RCC 7860 (cell line): ENCODE data around the gene PCARE.
A peak's percentile ranks its signal among the peaks of the same experiment; 100 is the strongest.
"Not testable (repeated sequence)": the region's sequence is repeated elsewhere in the genome, so short reads cannot be mapped to it uniquely, and the experiment has no call there.

Experiments
- DNase-seq: peaks from one replicate; pipeline ENCODE4 v3.0.0-alpha.2; 2015; ENCODE audit warnings: low spot score
- FAIRE-seq: peaks from 2 replicates; lab custom pipeline; 2012; peaks lifted over from hg19 to GRCh38; lab: Jason Lieb, UNC

Gene PCARE

DNA sequence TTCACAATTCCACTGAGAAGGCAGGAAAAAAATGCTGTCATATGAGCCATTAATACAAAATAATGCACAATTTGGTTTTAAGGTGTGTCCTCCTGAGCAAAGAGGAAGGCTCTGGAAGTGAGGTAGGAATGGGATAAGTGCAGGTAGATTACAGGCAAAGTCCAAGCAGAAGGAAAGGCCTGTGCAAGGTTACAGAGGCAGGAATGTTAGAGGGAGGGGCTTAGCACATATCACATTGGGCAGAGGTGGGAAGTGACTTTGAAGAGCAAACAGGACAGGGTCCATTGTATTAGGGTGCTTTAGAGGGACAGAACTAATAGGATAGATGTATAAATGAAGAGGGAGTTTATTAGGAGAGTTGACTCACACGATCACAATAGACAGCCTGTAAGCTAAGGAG, 26.2 kb upstream of the PCARE start:
- FAIRE-seq: no peak
- no peak for DNase-seq

DNA sequence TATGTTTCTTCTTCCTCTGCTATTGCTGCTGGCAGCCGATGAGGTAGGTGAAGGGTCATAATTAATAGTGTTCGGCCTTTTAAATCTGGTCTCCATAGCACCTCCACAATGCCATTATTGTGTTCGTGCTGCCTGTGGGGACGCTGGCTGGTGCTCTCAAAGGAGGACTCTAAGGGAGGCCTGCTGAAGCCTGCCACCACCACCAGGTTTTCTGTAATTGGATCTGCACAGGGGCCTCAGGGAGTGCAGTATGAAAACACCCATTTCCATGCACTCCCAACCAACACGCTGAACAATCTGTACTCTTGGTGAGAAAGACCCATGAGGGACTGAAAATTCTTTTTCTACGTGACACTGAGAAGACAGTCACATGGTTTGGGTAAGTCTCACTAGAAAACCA, 23.2 kb upstream of the PCARE start:
- DNase-seq (no peak), FAIRE-seq (no peak)

DNA sequence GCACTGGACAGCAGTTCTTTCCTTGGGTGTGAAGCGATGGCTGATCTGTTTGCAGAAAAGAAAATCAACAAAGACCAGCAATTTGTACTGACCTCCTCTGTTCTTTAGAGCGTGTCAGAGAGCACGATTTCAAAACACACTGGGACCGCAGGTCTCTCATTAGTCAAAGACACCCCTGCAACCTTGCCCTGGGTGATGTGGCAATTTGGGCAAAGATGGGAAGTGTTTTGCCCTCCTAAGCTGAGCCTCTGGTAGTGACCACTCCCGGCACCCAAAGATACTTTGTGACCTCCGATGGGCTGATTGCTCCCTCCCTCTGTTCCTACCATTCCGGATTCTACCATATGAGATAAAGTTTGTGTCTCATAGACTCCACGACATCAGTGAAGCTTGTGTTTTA, 22.6 kb upstream of the PCARE start:
- no peak for DNase-seq
- no peak for FAIRE-seq

DNA sequence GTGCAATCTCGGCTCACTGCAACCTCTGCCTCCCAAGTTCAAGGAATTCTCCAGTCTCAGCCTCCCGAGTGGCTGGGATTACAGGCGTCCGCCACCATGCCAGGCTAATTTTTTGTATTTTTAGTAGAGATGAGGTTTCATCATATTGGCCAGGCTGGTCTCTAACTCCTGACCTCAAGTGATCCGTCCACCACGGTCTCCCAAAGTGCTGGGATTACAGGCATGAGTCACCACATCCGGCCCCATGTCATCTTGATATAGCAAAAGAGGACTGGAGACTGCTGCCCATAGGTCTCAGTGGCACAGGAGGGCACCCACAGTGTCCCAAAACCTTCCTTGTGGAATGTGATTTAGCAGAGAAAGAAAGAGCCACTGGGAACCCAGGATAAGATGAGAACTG, 16.0 kb upstream of the PCARE start:
- DNase-seq: peak; percentile 18
- not testable (repeated sequence) for FAIRE-seq

DNA sequence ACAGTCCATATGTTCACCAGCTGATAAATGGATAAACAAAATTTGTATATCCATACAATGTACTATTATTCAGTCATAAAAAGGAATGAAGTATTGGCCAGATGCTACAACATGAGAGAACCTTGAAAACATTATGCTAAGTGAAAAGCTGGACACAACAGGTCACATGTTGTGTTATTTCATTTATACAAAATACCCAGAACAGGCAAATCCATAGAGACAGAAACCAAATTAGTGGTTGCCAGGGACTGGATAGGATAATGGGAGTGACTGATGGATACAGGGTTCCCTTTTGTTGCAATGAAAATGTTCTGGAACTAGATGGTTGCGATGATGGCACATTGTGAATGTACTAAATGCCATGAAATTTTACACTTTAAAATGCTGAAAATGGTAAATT, 10.2 kb upstream of the PCARE start:
- FAIRE-seq (no peak), DNase-seq (no peak)

DNA sequence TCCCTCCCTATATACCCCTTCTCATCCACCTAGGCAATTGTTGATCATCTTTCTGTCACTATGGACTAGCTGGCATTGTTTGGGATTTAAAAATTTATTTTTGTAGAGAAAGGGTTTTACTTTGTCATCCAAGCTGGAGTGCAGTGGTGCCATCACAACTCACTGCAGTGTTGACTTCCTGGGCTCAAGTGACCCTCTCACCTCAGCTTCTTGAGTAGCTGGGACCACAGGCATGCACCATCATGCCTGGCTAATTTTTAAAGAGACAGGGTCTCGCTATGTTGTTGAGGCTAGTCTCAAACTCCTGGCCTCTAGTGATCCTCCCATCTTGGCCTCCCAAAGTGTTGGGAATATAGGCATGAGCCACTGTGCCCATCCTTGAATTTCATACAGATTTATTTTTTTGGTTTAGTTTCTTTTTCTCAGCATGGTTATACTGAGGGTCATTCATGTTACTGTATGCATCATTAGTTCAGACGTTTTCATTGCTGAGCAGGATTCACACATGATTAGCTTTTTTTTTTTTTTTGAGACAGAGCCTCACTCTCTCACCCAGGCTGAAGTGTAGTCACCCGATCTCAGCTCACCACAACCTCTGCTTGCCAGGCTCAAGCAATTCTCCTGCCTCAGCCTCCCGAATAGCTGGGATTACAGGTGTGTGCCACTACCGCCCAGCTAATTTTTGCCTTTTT, 8.6 kb upstream of the PCARE start:
- FAIRE-seq (no peak), DNase-seq (no peak)

DNA sequence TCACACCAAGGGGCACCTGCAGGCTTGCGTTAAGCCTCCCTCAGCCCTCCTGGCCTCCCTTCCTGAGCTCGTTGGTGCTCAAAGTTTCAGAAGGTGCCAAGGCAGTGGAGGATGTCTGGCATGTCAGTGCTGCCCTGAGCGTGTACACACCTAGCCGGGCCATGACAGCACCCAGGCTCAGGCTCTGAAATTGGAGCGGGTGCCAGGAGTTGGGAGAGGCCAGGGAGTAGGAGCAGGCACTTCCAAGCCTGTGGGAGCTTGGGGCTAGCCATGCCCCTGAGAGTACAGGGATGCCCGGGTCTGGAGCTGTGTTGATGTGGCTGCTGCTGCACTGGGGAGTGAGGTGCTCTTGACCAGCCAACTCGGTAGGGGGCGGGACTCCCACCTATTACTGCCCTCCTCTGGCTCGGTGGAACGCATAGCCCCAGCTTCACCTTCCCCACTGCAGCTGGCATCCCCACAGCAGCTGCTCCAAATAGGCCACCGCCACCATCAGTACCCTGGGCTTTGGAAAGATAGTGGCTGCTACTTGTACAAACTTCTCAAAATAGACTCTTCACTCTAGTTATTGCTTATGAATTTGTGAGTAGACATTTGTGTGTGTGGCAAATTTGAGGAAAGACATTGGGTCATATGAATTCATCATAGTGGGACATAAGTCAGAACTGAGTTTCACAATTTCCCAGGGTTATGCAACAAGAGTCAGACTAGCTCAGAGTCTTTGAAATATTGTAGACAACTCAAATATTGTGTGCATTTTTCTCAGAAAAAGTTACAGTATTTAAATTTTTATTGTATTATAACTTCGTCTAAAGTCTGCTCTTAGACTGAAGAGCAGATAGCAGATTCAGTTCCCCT, 6.8 kb upstream of the PCARE start:
- FAIRE-seq (no peak), DNase-seq (no peak)

DNA sequence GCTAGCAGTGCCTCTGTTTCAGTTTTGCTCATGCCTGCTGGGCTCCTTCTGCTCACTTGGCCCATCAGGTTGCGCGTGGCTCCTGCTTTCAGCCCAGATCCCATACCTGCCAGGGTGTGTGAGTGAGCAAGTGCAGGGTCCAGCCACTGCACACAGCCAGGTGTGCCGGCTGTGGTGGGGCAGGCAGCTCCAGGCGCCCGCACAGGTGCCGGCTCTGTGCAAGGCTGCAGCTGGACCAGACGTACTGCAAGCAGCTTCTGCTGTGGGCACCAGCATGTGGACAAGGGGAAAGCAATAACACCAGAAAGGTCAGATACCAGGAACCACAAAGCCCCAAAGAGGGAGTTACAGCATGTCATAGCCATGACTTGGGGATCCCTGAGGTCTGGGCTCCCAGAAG, 5.6 kb upstream of the PCARE start:
- FAIRE-seq (no peak), DNase-seq (no peak)

DNA sequence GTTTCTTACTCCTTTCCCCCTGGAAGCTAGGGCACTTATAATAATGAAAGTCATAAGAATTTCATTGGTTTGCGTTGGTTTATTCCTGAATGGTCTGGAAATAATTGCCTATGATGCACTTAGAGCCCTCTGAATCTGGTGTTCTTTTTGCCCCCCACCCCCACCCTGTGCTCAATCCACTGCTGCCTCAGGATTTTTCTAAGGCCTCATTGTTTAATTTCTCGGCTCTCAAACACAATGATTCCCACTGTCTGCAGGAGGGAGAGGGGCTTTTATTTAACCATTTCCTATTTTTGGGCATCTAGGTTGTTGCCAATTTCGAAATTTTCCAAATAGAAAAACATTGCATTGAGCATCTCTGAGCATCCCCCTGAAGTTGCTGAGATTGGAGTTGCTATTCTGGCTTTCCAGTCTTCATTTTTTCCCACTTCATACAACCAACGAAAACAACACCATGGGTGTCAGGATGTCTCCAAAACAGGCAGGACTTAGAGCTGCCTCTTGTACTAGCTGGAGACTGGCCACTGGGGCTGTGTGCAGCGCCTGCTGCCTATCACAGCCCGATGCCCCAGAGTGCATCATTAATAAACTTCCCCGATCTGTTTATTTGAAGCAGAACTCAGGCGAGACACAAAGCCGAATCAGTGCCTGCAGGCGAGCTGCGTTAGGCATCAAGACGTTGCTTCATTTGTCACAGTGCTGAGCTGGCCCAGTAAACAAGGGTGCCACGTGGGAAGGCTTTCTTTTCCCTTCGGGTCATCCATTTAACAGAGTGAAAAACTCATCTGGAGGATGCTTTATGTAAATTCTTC, 1.8 kb upstream of the PCARE start:
- DNase-seq (no peak), FAIRE-seq (no peak)

DNA sequence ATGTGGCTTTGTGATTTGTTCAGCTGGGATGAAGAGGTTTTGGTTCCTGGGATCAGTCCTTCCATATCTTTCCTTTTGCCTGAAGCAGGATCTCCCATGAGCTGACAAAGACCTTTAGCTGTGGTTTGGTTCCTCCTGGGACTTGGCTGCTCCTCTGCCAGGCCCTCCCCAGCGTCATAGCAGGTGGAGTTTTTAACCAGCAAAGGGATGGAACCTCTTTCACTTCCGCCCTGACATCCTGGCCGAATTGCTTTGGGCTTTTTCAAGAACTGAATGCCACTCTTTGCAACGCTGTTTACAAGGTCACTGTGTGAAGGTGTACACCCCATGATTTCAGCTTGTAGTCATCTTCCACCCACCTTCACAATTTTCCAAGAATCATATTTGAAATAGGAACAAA, 390 bp downstream of the PCARE start:
- no peak for FAIRE-seq
- DNase-seq: no peak

DNA sequence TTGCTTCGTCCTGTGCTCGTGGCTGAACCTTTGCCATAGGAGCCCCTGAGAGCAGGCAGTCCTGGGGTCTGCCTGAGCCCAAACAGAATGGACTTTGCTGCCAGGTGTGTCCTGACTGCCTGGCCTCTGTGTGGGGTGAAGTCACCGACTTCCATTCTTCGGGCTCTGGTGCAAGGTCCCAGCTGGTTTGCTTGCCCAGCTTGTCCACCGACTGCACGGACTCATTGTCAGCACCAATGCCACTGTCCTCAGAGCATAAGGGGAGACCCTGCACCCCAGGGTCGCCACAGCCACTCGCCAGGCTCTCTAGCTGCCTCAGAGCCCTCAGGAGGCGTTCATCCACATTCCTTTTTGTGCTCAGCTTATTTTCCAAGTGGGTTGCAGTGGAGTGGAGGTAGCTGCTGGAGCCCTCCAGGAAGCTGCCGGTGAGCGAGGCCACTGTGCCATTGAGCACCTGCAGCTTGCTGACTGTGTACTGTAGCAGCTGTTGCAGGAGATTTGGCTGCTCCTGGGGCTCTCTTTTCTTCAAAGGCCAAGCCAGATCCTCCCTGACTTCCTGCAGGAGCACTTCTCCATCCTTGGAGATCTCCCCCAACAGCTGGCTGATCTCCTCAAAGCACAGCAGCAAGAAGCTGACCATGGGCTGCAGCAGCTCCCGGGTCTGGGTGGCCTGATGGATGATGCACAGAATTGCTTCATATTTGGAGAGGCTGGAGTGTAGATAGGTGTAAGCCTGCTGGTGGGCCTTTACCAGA, 1.2 kb downstream of the PCARE start:
- FAIRE-seq: no peak
- no peak for DNase-seq

DNA sequence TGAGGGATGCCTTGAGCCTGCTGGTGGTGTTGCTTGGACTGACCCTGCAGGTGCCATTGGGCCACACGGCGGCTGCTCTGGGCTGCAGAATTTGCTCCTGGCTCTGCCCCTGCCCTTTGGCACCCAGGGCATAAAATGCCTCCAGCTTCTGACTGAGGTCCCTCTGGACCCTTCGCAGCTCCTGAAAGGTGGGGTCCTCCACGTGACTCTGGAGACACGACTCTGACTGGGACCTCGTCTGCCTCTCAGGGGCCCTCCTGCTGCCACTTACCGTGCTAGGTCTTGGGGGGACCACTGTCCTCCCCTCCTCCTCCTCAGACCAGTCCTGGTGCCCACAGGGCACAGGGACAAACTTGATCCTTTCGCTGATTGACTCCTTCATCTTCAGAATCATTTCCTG, 2.1 kb downstream of the PCARE start:
- no peak for FAIRE-seq
- DNase-seq: no peak

DNA sequence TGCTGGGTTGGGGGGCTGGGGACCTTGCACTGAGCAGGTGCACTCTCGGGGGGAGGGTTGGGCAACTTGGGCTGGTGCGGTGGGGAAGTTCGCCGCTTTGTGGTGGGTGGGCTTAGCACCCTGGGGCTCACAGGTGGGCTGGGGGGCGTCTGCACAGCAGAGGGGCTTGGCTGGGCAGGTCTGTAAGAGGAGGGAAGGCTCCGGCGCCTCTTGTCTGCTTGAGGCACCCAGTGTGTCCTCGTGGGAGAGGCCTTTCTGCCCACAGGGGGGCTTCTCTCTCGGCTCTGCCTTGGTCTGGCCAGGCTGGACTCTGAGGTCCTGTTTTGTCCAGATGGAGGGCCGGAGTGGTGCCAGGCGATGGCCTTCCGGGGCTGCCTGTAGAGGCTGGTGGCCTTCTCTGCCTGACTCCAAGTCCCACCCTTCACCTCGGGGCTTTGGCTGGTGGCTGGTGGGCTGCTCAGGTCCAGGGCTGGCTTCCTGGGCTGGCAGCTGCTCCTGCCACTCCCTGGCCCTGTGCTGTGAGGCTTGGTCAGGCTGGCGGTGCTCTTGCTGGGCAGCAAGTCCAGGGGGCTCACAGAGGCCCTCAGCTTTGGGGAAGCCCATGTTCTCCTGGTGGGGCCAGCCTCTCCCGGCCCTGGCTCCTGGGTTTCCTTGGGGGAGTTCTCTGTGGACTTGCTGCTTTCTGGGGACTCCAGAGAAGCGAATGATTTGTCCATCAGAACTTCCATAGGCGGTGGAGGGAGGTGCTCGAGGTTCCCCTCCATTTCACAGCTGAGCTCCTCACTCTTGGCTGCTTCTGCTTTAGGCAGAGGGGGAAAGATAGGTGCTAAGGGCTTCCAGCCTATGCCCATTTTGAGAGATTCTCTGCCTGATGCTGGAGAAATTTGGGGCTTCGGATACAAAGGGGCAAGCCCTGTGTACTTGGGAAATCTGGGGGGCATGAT, 3.0 kb downstream of the PCARE start:
- DNase-seq: no peak
- FAIRE-seq: no peak

DNA sequence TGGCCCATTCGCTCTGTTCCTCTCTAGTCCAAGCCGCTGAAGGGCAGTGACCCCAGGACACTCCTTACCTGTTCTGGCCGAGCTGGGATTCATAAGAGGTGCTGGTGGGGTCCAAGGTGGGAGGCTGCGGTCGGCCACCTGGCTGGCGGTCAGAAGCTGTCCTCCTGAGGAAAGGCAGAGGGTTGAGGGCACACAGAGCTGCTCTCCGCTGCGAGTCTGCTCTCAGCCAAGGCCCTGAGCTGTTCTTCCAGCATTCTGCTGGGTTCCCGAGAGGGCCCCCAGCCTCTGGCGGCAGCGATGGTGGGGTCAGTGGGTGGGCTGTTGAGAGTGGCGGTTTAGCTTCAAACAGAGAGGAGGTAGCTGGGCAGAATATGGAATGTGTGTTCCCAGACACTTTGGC, 3.8 kb downstream of the PCARE start:
- DNase-seq (no peak), FAIRE-seq (no peak)

DNA sequence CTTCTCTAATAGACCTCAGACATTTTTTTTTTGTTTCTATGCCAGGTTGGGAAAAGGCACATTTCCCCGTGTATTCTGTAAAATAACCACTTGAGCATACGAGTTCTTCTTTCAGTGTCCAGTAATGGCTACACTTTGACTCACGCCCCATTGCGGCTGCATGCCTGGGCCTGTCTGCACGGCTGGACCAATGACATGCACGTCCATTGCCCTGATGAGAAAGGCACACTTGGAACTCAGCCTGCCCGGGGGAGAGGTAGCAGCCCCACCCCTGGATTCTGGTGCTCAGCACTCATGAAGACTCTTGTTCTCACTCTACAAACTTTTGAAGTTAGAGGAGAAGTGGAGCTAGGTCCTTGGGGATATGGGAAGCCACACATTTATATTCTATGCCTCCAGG, 5.8 kb downstream of the PCARE start:
- FAIRE-seq (no peak), DNase-seq (no peak)

DNA sequence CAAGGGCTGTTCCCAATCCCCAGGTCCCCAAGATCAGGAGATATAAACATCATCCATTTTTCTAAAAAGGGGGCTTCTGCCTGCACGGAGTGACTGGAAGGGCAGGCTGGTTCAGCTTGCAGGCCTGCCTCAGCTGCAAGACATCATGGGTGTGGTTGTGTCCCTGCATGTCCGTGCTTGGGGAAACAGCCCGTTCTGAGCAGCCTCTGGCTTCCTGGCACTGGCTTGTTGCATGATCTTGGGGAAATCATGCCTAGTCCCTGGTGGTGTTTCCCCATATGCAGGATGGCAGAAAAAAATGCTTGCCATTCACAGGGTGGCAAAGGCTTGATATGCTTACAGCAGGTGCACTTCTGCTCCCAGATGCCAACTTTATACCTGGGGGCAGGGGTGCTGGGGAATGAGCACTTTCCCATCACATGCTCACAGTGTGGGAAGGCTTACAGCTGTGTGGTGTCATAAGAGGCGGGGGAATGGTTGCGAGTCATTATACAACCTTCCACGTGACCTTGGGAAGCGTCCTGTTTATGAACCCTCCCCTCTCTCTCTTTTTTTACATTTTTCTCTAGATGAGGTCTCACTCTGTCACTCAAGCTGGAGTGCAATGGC, 7.2 kb downstream of the PCARE start:
- no peak for FAIRE-seq
- no peak for DNase-seq

DNA sequence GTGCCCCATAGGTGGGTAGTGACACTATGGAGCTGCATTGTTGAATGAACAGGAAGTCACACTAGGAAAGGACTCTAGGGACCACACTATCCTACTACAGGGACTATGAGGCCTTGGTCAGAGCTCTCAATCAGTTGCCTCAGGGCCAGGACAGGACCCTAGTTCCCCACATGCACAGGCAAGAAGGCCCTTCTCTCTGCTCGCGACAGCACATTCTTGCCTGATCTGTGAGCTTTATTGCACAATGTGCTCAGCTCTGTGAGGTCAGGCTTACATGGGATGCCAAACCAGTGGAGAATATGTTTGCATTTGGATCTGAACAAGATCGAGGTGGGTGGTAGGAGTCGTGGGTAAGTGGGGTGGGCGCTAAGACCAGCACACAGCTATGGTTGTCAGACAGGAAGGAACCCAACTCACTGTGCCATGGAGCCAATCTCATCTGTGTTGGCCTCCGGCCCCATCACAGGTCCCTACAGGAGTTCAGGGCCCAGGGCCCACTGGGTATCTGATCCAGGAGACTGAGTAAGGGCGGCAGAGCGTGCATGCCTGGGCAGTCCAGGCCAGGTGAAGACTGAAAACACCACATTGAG, 8.0 kb downstream of the PCARE start:
- DNase-seq: no peak
- no peak for FAIRE-seq

DNA sequence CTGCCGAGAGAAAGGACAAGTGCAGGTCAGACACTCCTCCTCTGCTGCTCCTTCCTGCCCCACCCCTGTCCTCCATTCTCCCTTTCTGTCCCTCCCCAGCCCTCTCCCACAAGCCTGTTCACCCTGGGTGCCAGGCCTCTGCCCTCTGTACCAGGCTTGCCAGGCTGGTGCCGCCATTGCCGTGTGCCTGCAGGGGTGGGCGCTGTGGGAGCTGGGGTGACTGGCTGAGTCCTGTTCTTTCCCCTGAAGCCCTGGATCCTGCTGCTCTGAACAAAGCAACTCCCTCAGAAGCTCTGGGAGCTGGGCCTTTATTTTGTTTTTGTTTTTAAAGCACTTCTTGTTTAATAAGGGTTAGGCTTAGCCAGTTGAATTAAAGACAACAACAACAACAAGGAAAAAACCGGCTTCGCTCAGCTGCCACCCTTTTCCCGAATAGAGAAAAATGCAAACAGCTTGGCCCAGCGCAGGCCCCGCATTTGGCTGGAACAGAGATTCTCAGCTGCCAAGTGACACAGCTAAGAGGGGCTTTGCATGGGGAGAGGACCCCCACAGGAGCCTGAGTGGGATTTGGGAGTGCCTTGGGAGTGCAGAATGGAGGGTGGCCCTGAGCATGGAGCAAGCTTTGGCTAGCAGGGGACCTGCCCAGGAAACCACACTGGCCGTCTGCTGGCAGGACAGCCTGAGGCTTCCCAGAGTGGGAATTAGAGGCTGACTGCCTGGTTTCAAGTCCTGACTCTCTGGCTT, 9.1 kb downstream of the PCARE start:
- FAIRE-seq (no peak), DNase-seq (no peak)

DNA sequence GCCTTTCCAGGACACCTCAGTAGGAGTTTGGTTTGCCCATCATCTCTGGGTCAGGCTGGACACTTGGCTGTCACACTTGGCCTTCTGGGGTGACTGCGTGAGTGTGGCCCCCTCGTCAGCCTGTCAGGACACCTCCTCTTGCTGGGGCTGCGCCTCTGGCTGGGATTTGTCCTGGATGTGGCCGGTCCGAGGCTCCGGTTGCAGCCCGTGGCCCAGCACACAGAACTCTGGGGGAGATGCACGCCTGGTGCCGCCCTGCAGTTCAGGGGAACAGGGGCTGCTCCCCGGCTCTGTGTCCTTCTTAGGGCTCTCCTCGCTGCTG, 9.6 kb downstream of the PCARE start:
- no peak for DNase-seq
- FAIRE-seq: no peak
